ENCODE measurements around the gene OTOGL. TPM values are rescaled to one million over a fixed set of nuclear protein-coding genes. Genes with fewer than 3 reads are reported as not detected.

The OTOGL gene
- total RNA-seq, 5 donors from 2014 or later (not counting 1 experiment from before 2014, with no cell fraction given): not detected

- WGBS (ENCODE audit: insufficient coverage): 70% methylated on average over 2 of the region's 3 CpGs
- POLR2A ChIA-PET: interaction anchor here in 1 of 2 donors (0.6 kb wide), 1 partner anchor 284 kb away, joined by 9 read pairs; no protein-coding TSS in a partner anchor
- no peak overlapping the region for H3K4me3 Mint-ChIP-seq
These were observed 173.1 kb downstream of the OTOGL start for GRCh38 chr12:80272387-80272915.

GRCh38 chr12:80273144-80273543, 173.8 kb downstream of the OTOGL start:
- ChIA-PET CTCF (no interaction called here), POLR2A (no interaction called here)
- DNase-seq (no peak), ATAC-seq (replicated peaks in 1 of 4) (no peak)
- Histone ChIP-seq H3K4me3 (ENCODE audit: control insufficient read depth in 1 of 2, extremely low read depth in 1 of 2, low read length in 1 of 2) (no peak overlapping the region), H3K27ac (ENCODE audit: low read length) (no peak overlapping the region), H3K4me1 (ENCODE audit: control insufficient read depth in 1 of 2, extremely low read depth in 1 of 2, insufficient read depth in 2 of 2, low read length in 2 of 2) (no peaks in the 10 kb centered on the region), H3K27me3 (replicated peaks in 1 of 2; ENCODE audit: control insufficient read depth in 2 of 2, extremely low read depth in 1 of 2, insufficient read depth in 2 of 2, low read length in 1 of 2) (no peaks in the 10 kb centered on the region), H3K36me3 (ENCODE audit: control insufficient read depth in 2 of 2, extremely low read depth in 1 of 2, insufficient read depth in 1 of 2, low read length in 1 of 2) (no peaks in the 10 kb centered on the region), H3K9me3 (no peaks in the 10 kb centered on the region)
- H3K36me3 Mint-ChIP-seq: no peaks in the 10 kb centered on the region
- no peaks in the 10 kb centered on the region for H3K9me3 Mint-ChIP-seq
- no CpG with 5 or more reads among the region's 1 CpG for WGBS (ENCODE audit: insufficient coverage)
- peaks cover 3 to 7% of the 10 kb centered on the region in 2 donors for H3K27me3 Mint-ChIP-seq
- H3K4me3 Mint-ChIP-seq: no peak overlapping the region
- H3K27ac Mint-ChIP-seq: no peak overlapping the region
- no peaks in the 10 kb centered on the region for H3K4me1 Mint-ChIP-seq

More at GRCh38 chr12:80272387-80272915, 173.1 kb downstream of the OTOGL start:
- no peak overlapping the region for H3K27ac Mint-ChIP-seq
- CTCF ChIA-PET: interaction anchor here in 1 of 2 donors (1.7 kb wide), 1 partner anchor 11 kb away, joined by 4 read pairs; no protein-coding TSS in a partner anchor
- H3K9me3 Mint-ChIP-seq: no peaks in the 10 kb centered on the region
- DNase-seq: no peak
- no peak overlapping the region for H3K27ac ChIP-seq (ENCODE audit: low read length)
- H3K36me3 ChIP-seq (ENCODE audit: control insufficient read depth in 2 of 2, extremely low read depth in 1 of 2, insufficient read depth in 1 of 2, low read length in 1 of 2): no peaks in the 10 kb centered on the region
- H3K4me1 Mint-ChIP-seq: no peaks in the 10 kb centered on the region
- no peaks in the 10 kb centered on the region for H3K9me3 ChIP-seq
- H3K4me1 ChIP-seq (ENCODE audit: control insufficient read depth in 1 of 2, extremely low read depth in 1 of 2, insufficient read depth in 2 of 2, low read length in 2 of 2): no peaks in the 10 kb centered on the region
- H3K36me3 Mint-ChIP-seq: no peaks in the 10 kb centered on the region
- no peaks in the 10 kb centered on the region for H3K27me3 ChIP-seq (replicated peaks in 1 of 2; ENCODE audit: control insufficient read depth in 2 of 2, extremely low read depth in 1 of 2, insufficient read depth in 2 of 2, low read length in 1 of 2)
- peaks cover 3 to 7% of the 10 kb centered on the region in 2 donors for H3K27me3 Mint-ChIP-seq
- no peak overlapping the region for H3K4me3 ChIP-seq (ENCODE audit: control insufficient read depth in 1 of 2, extremely low read depth in 1 of 2, low read length in 1 of 2)
- ATAC-seq (replicated peaks in 1 of 4): no peak

DNA sequence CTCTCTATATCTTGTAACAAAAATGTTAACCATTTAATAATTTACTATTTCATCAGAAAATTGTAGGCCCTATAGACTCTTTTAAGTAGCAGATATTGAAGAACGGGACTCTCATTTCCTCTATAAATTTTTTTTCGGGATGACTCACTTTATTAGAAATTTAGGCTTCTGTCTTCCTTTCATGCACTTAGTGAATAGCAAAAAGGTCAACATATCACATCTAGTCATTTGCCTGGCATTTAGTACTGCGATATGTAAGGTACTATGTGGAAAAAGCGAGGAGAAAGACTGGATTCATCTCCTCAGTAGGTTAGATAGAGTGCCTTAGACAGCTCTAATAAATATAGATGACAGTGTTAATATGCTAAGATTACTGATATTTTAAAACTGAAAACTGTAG, 178.4 kb downstream of the OTOGL start:
- Mint-ChIP-seq H3K4me3 (no peak overlapping the region), H3K9me3 (peaks cover 0 to 6% (median 0%) of the 10 kb centered on the region in 3 donors), H3K27me3 (peaks cover 0 to 3% of the 10 kb centered on the region in 2 donors), H3K4me1 (no peaks in the 10 kb centered on the region), H3K27ac (no peak overlapping the region), H3K36me3 (no peaks in the 10 kb centered on the region)
- DNase-seq (no peak), ATAC-seq (replicated peaks in 1 of 4) (no peak)
- Histone ChIP-seq H3K4me3 (ENCODE audit: control insufficient read depth in 1 of 2, extremely low read depth in 1 of 2, low read length in 1 of 2) (no peak overlapping the region), H3K36me3 (ENCODE audit: control insufficient read depth in 2 of 2, extremely low read depth in 1 of 2, insufficient read depth in 1 of 2, low read length in 1 of 2) (no peaks in the 10 kb centered on the region), H3K27ac (ENCODE audit: low read length) (no peak overlapping the region), H3K27me3 (replicated peaks in 1 of 2; ENCODE audit: control insufficient read depth in 2 of 2, extremely low read depth in 1 of 2, insufficient read depth in 2 of 2, low read length in 1 of 2) (no peaks in the 10 kb centered on the region), H3K4me1 (ENCODE audit: control insufficient read depth in 1 of 2, extremely low read depth in 1 of 2, insufficient read depth in 2 of 2, low read length in 2 of 2) (no peaks in the 10 kb centered on the region), H3K9me3 (no peaks in the 10 kb centered on the region)
- ChIA-PET POLR2A (no interaction called here), CTCF (no interaction called here)
- no CpG with 5 or more reads among the region's 4 CpGs for WGBS (ENCODE audit: insufficient coverage)

DNA sequence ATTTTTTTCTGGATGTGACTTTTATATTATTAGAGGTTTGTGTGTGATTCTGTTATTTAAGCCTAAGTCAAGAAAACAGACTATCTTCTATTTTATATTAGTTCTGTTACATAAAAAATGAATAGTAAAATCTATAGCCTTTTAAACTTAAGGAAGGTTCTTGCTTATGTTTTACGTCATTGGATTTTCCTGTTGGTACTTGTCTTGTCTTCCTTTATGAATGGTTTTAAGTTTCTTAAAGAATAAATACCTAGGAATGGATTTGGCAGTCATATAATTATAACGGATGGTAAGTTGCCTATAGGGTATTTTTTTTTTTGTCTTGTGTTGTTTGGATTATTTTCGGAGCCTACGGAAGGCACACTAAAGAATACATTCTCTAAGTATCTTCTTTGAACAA, 182.9 kb downstream of the OTOGL start:
- Mint-ChIP-seq H3K27me3 (peaks cover 2 to 9% of the 10 kb centered on the region in 2 donors), H3K9me3 (peaks cover 0 to 12% (median 0%) of the 10 kb centered on the region in 3 donors), H3K27ac (no peak overlapping the region)

GRCh38 chr12:80282761-80283160, 183.4 kb downstream of the OTOGL start:
- DNase-seq (no peak), ATAC-seq (replicated peaks in 1 of 4) (no peak)
- Mint-ChIP-seq H3K36me3 (no peaks in the 10 kb centered on the region), H3K27me3 (peaks cover 7 to 9% of the 10 kb centered on the region in 2 donors), H3K4me1 (no peaks in the 10 kb centered on the region), H3K27ac (no peak overlapping the region), H3K9me3 (peaks cover 0 to 12% (median 0%) of the 10 kb centered on the region in 3 donors), H3K4me3 (no peak overlapping the region)
- H3K36me3 ChIP-seq (ENCODE audit: control insufficient read depth in 2 of 2, extremely low read depth in 1 of 2, insufficient read depth in 1 of 2, low read length in 1 of 2): no peaks in the 10 kb centered on the region
- no peaks in the 10 kb centered on the region for H3K9me3 ChIP-seq
- no peaks in the 10 kb centered on the region for H3K4me1 ChIP-seq (ENCODE audit: control insufficient read depth in 1 of 2, extremely low read depth in 1 of 2, insufficient read depth in 2 of 2, low read length in 2 of 2)
- CTCF ChIA-PET: interaction anchor here (0.9 kb wide), 2 partner anchors 11 to 13 kb away, joined by 4 to 5 read pairs; no protein-coding TSS in a partner anchor
- H3K27ac ChIP-seq (ENCODE audit: low read length): no peak overlapping the region
- POLR2A ChIA-PET: interaction anchor here in 1 of 2 donors (0.6 kb wide), 1 partner anchor 712 kb away, joined by 8 read pairs; no protein-coding TSS in a partner anchor
- H3K27me3 ChIP-seq (replicated peaks in 1 of 2; ENCODE audit: control insufficient read depth in 2 of 2, extremely low read depth in 1 of 2, insufficient read depth in 2 of 2, low read length in 1 of 2): no peaks in the 10 kb centered on the region
- no peak overlapping the region for H3K4me3 ChIP-seq (ENCODE audit: control insufficient read depth in 1 of 2, extremely low read depth in 1 of 2, low read length in 1 of 2)

More for the DNA sequence above, 182.9 kb downstream of the OTOGL start:
- no peaks in the 10 kb centered on the region for H3K4me1 ChIP-seq (ENCODE audit: control insufficient read depth in 1 of 2, extremely low read depth in 1 of 2, insufficient read depth in 2 of 2, low read length in 2 of 2)
- no peak for DNase-seq
- no peaks in the 10 kb centered on the region for H3K36me3 ChIP-seq (ENCODE audit: control insufficient read depth in 2 of 2, extremely low read depth in 1 of 2, insufficient read depth in 1 of 2, low read length in 1 of 2)
- no peak overlapping the region for H3K4me3 ChIP-seq (ENCODE audit: control insufficient read depth in 1 of 2, extremely low read depth in 1 of 2, low read length in 1 of 2)
- Mint-ChIP-seq H3K4me3 (no peak overlapping the region), H3K4me1 (no peaks in the 10 kb centered on the region), H3K36me3 (no peaks in the 10 kb centered on the region)
- ChIA-PET POLR2A (no interaction called here), CTCF (no interaction called here)
- no peaks in the 10 kb centered on the region for H3K27me3 ChIP-seq (replicated peaks in 1 of 2; ENCODE audit: control insufficient read depth in 2 of 2, extremely low read depth in 1 of 2, insufficient read depth in 2 of 2, low read length in 1 of 2)
- WGBS (ENCODE audit: insufficient coverage): no CpG with 5 or more reads among the region's 4 CpGs
- no peak for ATAC-seq (replicated peaks in 1 of 4)
- no peak overlapping the region for H3K27ac ChIP-seq (ENCODE audit: low read length)
- H3K9me3 ChIP-seq: no peaks in the 10 kb centered on the region

- no CpG with 5 or more reads among the region's 5 CpGs for WGBS (ENCODE audit: insufficient coverage)
- ChIA-PET POLR2A (no interaction called here), CTCF (no interaction called here)
These were observed 191.9 kb downstream of the OTOGL start for GRCh38 chr12:80291108-80291754.

More at GRCh38 chr12:80291108-80291754, 191.9 kb downstream of the OTOGL start:
- Mint-ChIP-seq H3K36me3 (no peaks in the 10 kb centered on the region), H3K9me3 (peaks cover 0 to 9% (median 0%) of the 10 kb centered on the region in 3 donors), H3K27ac (no peak overlapping the region), H3K27me3 (peaks cover 9 to 16% of the 10 kb centered on the region in 2 donors), H3K4me3 (no peak overlapping the region), H3K4me1 (no peaks in the 10 kb centered on the region)
- DNase-seq: no peak
- no peaks in the 10 kb centered on the region for H3K36me3 ChIP-seq (ENCODE audit: control insufficient read depth in 2 of 2, extremely low read depth in 1 of 2, insufficient read depth in 1 of 2, low read length in 1 of 2)
- no peak for ATAC-seq (replicated peaks in 1 of 4)
- H3K9me3 ChIP-seq: no peaks in the 10 kb centered on the region
- H3K4me3 ChIP-seq (ENCODE audit: control insufficient read depth in 1 of 2, extremely low read depth in 1 of 2, low read length in 1 of 2): no peak overlapping the region
- no peak overlapping the region for H3K27ac ChIP-seq (ENCODE audit: low read length)
- peaks cover 0 to 8% of the 10 kb centered on the region in 2 experiments for H3K27me3 ChIP-seq (replicated peaks in 1 of 2; ENCODE audit: control insufficient read depth in 2 of 2, extremely low read depth in 1 of 2, insufficient read depth in 2 of 2, low read length in 1 of 2)
- no peaks in the 10 kb centered on the region for H3K4me1 ChIP-seq (ENCODE audit: control insufficient read depth in 1 of 2, extremely low read depth in 1 of 2, insufficient read depth in 2 of 2, low read length in 2 of 2)

Data from T-cell (primary cell).